Peyer's patch (tissue), 4 donors: ENCODE results near the gene TUBB1.

Experiments used
- CTCF ChIP-seq, 6 experiments: fragments of 450-650 bp in 4 of 6; fragments of 200-600 bp in 2 of 6; sonication (generic) in 1 of 6; IDR thresholded peaks; one replicate each; pipeline ENCODE4 v1.5.1; 2017 to 2019; ENCODE audit warnings: antibody characterized with exemption in 6 of 6, mild to moderate bottlenecking in 3 of 6, moderate library complexity in 1 of 6
- POLR2A ChIP-seq, 2 donors: fragments of 450-650 bp; IDR thresholded peaks; one replicate each; pipeline ENCODE4 v1.5.1; 2017; ENCODE audit warnings: antibody characterized with exemption in 2 of 2, mild to moderate bottlenecking in 2 of 2, moderate library complexity in 2 of 2

- TF ChIP-seq CTCF (IDR thresholded peaks at IDR 0.05) (no peak), POLR2A (IDR thresholded peaks at IDR 0.05) (no peak)
Measured at GRCh38 chr20:58973866-58974265, 45.4 kb upstream of the TUBB1 start.
